WTC11 (cell line): ENCODE data around the gene BFSP2. TPM values are rescaled to one million over a fixed set of nuclear protein-coding genes. Genes with fewer than 3 reads are reported as not detected.

Experiments used
- ATAC-seq: fragments of 200-7000 bp; cut with Tn5 transposase; 2 replicates; pipeline ENCODE4 v1.10.0; 2021; ENCODE audit warnings: mild to moderate bottlenecking, moderate library complexity
- CTCF ChIA-PET: fragments of 300-600 bp; sonication (Branson Sonifier 250); formaldehyde crosslinking; loops from one replicate; lab custom pipeline; 2021; ENCODE audit warnings: antibody characterized with exemption; lab: Charles Lee
- POLR2A ChIA-PET: fragments of 350-600 bp; sonication (Branson Sonifier 250); formaldehyde crosslinking; loops from one replicate; lab custom pipeline; 2021; ENCODE audit warnings: antibody characterized with exemption; lab: Charles Lee
- DNase-seq: peaks from one replicate; pipeline ENCODE4 v3.0.0; 2021; ENCODE audit warnings: low spot score
- H3K27ac Mint-ChIP-seq: 2 replicates; pipeline ENCODE4 v1.8.0; 2021; ENCODE audit warnings: mixed read lengths
- H3K27me3 Mint-ChIP-seq: 2 replicates; pipeline ENCODE4 v1.8.0; 2021; ENCODE audit warnings: low read depth, mild to moderate bottlenecking, moderate library complexity, mixed read lengths
- H3K36me3 Mint-ChIP-seq: 2 replicates; pipeline ENCODE4 v1.8.0; 2021; ENCODE audit warnings: mixed read lengths
- H3K4me1 Mint-ChIP-seq: 2 replicates; pipeline ENCODE4 v1.8.0; 2022; ENCODE audit warnings: mixed read lengths
- H3K4me3 Mint-ChIP-seq: 2 replicates; pipeline ENCODE4 v1.8.0; 2021; ENCODE audit warnings: mild to moderate bottlenecking, moderate library complexity, mixed read lengths
- H3K9me3 Mint-ChIP-seq: 2 replicates; pipeline ENCODE4 v1.8.0; 2021; ENCODE audit warnings: mixed read lengths
- EMX1 ChIP-seq: fragments of 250-450 bp; sonication (Bioruptor Pico); IDR thresholded peaks from 2 replicates; pipeline ENCODE4 v1.8.0; 2021; ENCODE audit warnings: mild to moderate bottlenecking
- ESRRA ChIP-seq: sonication (generic); formaldehyde crosslinking; IDR thresholded peaks from 2 replicates; pipeline ENCODE4 v1.8.1; 2022; ENCODE audit warnings: mild to moderate bottlenecking, missing genetic modification reagents, borderline replicate concordance
- ETV6 ChIP-seq: sonication (generic); formaldehyde crosslinking; IDR thresholded peaks from 2 replicates; pipeline ENCODE4 v1.8.1; 2022; ENCODE audit warnings: mild to moderate bottlenecking, missing genetic modification reagents
- JAZF1 ChIP-seq: fragments of 250-450 bp; sonication (Bioruptor Pico); IDR thresholded peaks from 2 replicates; pipeline ENCODE4 v1.9.0; 2021; ENCODE audit warnings: moderate library complexity, mild to moderate bottlenecking, inconsistent platforms
- OVOL2 ChIP-seq: fragments of 250-450 bp; sonication (Bioruptor Pico); IDR thresholded peaks from 2 replicates; pipeline ENCODE4 v1.9.0; 2021; ENCODE audit warnings: mild to moderate bottlenecking, borderline replicate concordance
- PREB ChIP-seq: sonication (generic); formaldehyde crosslinking; IDR thresholded peaks from 2 replicates; pipeline ENCODE4 v1.8.1; 2022; ENCODE audit warnings: mild to moderate bottlenecking, missing genetic modification reagents, moderate library complexity, borderline replicate concordance
- RELA ChIP-seq: sonication (generic); formaldehyde crosslinking; IDR thresholded peaks from 2 replicates; pipeline ENCODE4 v1.8.1; 2022; ENCODE audit warnings: missing genetic modification reagents, mild to moderate bottlenecking, borderline replicate concordance
- SMAD3 ChIP-seq: sonication (generic); formaldehyde crosslinking; IDR thresholded peaks from 2 replicates; pipeline ENCODE4 v1.8.0; 2022; ENCODE audit warnings: missing genetic modification reagents, mild to moderate bottlenecking, borderline replicate concordance
- ZBTB21 ChIP-seq: sonication (generic); formaldehyde crosslinking; IDR thresholded peaks from 2 replicates; pipeline ENCODE4 v1.8.1; 2023; ENCODE audit warnings: mild to moderate bottlenecking, missing genetic modification reagents, borderline replicate concordance
- ZMAT4 ChIP-seq: fragments of 250-450 bp; sonication (Bioruptor Pico); IDR thresholded peaks from 2 replicates; pipeline ENCODE4 v1.9.0; 2021; ENCODE audit warnings: mild to moderate bottlenecking
- ZNF281 ChIP-seq: sonication (generic); formaldehyde crosslinking; IDR thresholded peaks from 2 replicates; pipeline ENCODE4 v1.8.0; 2023; ENCODE audit warnings: mild to moderate bottlenecking, missing genetic modification reagents
- ZNF425 ChIP-seq: fragments of 250-450 bp; sonication (Bioruptor Pico); conservative IDR thresholded peaks from 2 replicates; pipeline ENCODE4 v1.9.0; 2021; ENCODE audit warnings: mild to moderate bottlenecking
- ZSCAN18 ChIP-seq: fragments of 250-450 bp; sonication (Bioruptor Pico); IDR thresholded peaks from 2 replicates; pipeline ENCODE4 v2.1.2; 2022; ENCODE audit warnings: mild to moderate bottlenecking, moderate library complexity
- total RNA-seq: library from RNA; stranded (reverse); gene quantifications from 3 replicates; pipeline ENCODE4 v1.2.3, GENCODE V29; 2021
- TF ChIP-seq, protein P1 (sequence below): fragments of 200-600 bp; IDR thresholded peaks from 2 replicates; pipeline ENCODE4 v1.8.0; 2022; ENCODE audit warnings: antibody characterized with exemption
- TF ChIP-seq, protein P2 (sequence below): fragments of 250-450 bp; sonication (Bioruptor Pico); IDR thresholded peaks from 2 replicates; pipeline ENCODE4 v1.9.0; 2021; ENCODE audit warnings: mild to moderate bottlenecking, borderline replicate concordance

Gene BFSP2
- total RNA-seq, 1 experiment from 2014 or later: not detected

DNA sequence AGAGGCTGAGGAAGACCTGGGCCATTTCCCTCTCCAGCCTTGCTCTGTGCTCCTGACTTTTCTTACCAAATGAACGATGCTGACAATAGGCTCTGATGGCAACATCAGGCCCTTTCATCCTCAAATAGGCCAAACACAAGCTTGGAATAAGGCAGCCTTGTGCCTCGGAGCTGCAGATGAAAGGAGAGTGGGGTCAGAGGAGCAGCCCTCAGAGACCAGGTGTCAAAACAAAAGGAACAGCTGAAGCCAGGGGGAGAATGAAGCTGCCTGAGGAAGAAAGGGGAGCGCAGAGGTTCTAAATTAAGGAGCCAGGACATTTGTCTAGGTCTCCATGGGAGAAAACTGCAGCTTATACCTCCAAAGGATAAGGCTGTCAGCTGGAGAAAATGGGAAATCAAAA lies 5.1 kb downstream of the BFSP2 start (continued):
- no peak for TF ChIP-seq ZSCAN18
- TF ChIP-seq ZMAT4 (CRISPR knock-in tag): no peak

DNA sequence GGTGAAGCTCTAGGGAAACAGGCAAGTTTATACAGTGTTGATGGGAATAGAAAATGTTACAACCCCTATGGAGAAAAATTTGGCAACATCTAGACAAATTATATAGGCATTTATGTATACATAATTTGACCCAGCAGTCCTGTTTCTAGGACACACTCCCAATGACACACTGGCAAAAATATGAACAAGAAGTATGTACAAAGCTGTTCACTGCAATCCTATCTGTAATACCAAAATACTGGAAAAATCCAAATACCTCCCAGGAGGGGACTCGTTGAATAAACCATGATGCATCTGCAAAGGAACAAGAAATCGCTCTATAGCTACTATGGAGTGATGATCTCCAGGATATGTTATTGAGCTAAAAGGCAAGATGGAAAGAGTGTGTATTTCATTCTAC lies 8.5 kb downstream of the BFSP2 start:
- DNase-seq (no peak), ATAC-seq (no peak)
- ChIA-PET CTCF (no interaction called here), POLR2A (no interaction called here)
- H3K27me3 Mint-ChIP-seq: no peaks in the 10 kb centered on the region
- H3K4me3 Mint-ChIP-seq: no peak overlapping the region
- no peak for TF ChIP-seq EMX1 (CRISPR knock-in tag)
- TF ChIP-seq SMAD3 (CRISPR knock-in tag): no peak
- TF ChIP-seq ETV6 (CRISPR knock-in tag): no peak
- TF ChIP-seq ESRRA (CRISPR knock-in tag): no peak
- no peak for TF ChIP-seq OVOL2 (CRISPR knock-in tag)
- TF ChIP-seq ZNF281 (CRISPR knock-in tag): no peak
- no peaks in the 10 kb centered on the region for H3K36me3 Mint-ChIP-seq
- H3K9me3 Mint-ChIP-seq: no peaks in the 10 kb centered on the region
- no peak overlapping the region for H3K27ac Mint-ChIP-seq
- peaks cover 7% of the 10 kb centered on the region; the same call in 1 of the 2 replicates for H3K4me1 Mint-ChIP-seq

GRCh38 chr3:133408961-133409360 lies 9.1 kb downstream of the BFSP2 start:
- DNase-seq: no peak
- Mint-ChIP-seq H3K27me3 (no peaks in the 10 kb centered on the region), H3K4me1 (peaks cover 7% of the 10 kb centered on the region; the same call in 1 of the 2 replicates), H3K4me3 (no peak overlapping the region), H3K36me3 (no peaks in the 10 kb centered on the region), H3K9me3 (no peaks in the 10 kb centered on the region), H3K27ac (no peak overlapping the region)
- CTCF ChIA-PET: no interaction called here
- no peak for ATAC-seq
- POLR2A ChIA-PET: no interaction called here
- TF ChIP-seq RELA (CRISPR knock-in tag) (no peak), JAZF1 (CRISPR knock-in tag) (no peak), PREB (no peak), ZBTB21 (CRISPR knock-in tag) (no peak), ZNF425 (CRISPR knock-in tag) (no peak), ZSCAN18 (no peak)
- TF ChIP-seq, protein P1, sequence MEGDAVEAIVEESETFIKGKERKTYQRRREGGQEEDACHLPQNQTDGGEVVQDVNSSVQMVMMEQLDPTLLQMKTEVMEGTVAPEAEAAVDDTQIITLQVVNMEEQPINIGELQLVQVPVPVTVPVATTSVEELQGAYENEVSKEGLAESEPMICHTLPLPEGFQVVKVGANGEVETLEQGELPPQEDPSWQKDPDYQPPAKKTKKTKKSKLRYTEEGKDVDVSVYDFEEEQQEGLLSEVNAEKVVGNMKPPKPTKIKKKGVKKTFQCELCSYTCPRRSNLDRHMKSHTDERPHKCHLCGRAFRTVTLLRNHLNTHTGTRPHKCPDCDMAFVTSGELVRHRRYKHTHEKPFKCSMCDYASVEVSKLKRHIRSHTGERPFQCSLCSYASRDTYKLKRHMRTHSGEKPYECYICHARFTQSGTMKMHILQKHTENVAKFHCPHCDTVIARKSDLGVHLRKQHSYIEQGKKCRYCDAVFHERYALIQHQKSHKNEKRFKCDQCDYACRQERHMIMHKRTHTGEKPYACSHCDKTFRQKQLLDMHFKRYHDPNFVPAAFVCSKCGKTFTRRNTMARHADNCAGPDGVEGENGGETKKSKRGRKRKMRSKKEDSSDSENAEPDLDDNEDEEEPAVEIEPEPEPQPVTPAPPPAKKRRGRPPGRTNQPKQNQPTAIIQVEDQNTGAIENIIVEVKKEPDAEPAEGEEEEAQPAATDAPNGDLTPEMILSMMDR: no peak
- TF ChIP-seq, protein P2, sequence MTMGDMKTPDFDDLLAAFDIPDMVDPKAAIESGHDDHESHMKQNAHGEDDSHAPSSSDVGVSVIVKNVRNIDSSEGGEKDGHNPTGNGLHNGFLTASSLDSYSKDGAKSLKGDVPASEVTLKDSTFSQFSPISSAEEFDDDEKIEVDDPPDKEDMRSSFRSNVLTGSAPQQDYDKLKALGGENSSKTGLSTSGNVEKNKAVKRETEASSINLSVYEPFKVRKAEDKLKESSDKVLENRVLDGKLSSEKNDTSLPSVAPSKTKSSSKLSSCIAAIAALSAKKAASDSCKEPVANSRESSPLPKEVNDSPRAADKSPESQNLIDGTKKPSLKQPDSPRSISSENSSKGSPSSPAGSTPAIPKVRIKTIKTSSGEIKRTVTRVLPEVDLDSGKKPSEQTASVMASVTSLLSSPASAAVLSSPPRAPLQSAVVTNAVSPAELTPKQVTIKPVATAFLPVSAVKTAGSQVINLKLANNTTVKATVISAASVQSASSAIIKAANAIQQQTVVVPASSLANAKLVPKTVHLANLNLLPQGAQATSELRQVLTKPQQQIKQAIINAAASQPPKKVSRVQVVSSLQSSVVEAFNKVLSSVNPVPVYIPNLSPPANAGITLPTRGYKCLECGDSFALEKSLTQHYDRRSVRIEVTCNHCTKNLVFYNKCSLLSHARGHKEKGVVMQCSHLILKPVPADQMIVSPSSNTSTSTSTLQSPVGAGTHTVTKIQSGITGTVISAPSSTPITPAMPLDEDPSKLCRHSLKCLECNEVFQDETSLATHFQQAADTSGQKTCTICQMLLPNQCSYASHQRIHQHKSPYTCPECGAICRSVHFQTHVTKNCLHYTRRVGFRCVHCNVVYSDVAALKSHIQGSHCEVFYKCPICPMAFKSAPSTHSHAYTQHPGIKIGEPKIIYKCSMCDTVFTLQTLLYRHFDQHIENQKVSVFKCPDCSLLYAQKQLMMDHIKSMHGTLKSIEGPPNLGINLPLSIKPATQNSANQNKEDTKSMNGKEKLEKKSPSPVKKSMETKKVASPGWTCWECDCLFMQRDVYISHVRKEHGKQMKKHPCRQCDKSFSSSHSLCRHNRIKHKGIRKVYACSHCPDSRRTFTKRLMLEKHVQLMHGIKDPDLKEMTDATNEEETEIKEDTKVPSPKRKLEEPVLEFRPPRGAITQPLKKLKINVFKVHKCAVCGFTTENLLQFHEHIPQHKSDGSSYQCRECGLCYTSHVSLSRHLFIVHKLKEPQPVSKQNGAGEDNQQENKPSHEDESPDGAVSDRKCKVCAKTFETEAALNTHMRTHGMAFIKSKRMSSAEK (CRISPR knock-in tag): no peak
